ENCODE measurements around the gene SLC7A7. TPM values are rescaled to one million over a fixed set of nuclear protein-coding genes. Genes with fewer than 3 reads are reported as not detected.
A peak's percentile ranks its signal among the peaks of the same experiment; 100 is the strongest.

SLC7A7 gene
- total and polyA plus RNA-seq, 9 of the 15 experiments (the other 6 are each of a cell fraction or from before 2014, with no cell fraction given), result 0.07 to 0.68 (median 0.41) TPM

DNA sequence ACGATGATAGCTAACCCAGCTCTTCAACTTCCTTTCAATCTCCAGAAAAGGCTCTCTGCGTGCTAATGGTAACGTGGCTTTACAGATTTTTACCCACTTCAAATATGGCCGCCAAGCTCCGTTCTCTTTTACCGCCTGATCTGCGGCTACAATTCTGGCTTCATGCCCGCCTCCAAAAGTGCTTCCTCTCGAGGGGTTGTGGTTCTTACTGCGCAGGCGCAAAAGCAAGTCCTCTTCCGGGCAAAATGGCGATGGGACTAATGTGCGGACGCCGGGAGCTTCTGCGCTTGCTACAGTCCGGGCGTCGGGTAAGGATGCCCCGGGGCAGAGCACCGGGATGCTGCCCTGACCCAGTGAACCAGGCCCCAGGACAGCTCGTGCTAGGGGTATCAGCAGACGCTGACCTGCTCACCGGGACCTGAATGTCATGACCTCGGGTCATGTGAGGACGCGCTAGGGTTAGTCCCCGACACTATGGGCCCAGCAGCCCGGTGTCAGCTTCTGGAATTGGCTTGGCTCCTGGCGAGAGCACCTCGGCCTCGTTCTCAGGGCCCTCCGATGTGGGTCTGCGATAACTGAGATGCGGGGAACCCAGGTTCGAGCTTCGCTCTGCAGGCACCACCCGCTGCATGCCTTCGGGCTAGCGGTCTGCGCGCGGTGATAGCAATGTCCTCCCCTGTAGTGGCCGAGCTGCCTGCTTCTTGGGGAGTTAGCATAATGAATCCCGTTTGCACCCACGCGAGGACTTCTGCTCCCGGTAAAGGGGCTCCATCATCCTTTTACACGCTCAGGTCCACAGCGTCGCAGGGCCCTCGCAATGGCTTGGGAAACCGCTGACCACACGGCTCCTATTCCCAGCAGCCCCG is 48.5 kb downstream of the SLC7A7 start, which contains the start of gene OXA1L (continued):
- TF ChIP-seq, protein P1, sequence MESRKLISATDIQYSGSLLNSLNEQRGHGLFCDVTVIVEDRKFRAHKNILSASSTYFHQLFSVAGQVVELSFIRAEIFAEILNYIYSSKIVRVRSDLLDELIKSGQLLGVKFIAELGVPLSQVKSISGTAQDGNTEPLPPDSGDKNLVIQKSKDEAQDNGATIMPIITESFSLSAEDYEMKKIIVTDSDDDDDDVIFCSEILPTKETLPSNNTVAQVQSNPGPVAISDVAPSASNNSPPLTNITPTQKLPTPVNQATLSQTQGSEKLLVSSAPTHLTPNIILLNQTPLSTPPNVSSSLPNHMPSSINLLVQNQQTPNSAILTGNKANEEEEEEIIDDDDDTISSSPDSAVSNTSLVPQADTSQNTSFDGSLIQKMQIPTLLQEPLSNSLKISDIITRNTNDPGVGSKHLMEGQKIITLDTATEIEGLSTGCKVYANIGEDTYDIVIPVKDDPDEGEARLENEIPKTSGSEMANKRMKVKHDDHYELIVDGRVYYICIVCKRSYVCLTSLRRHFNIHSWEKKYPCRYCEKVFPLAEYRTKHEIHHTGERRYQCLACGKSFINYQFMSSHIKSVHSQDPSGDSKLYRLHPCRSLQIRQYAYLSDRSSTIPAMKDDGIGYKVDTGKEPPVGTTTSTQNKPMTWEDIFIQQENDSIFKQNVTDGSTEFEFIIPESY (CRISPR knock-in tag; IDR thresholded peaks at IDR 0.05), result no peak
- TF ChIP-seq, protein P2, sequence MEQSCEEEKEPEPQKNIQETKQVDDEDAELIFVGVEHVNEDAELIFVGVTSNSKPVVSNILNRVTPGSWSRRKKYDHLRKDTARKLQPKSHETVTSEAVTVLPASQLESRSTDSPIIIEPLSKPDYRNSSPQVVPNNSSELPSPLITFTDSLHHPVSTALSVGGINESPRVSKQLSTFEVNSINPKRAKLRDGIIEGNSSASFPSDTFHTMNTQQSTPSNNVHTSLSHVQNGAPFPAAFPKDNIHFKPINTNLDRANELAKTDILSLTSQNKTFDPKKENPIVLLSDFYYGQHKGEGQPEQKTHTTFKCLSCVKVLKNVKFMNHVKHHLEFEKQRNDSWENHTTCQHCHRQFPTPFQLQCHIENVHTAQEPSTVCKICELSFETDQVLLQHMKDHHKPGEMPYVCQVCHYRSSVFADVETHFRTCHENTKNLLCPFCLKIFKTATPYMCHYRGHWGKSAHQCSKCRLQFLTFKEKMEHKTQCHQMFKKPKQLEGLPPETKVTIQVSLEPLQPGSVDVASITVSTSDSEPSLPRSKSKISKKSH (CRISPR knock-in tag; IDR thresholded peaks at IDR 0.05), result no peak
- TF ChIP-seq TCF7 (IDR thresholded peaks at IDR 0.05; ENCODE audit: borderline replicate concordance) (no peak), ZNF121 (CRISPR knock-in tag; conservative IDR thresholded peaks at IDR 0.05) (no peak), FOXK1 (CRISPR knock-in tag; IDR thresholded peaks at IDR 0.05; ENCODE audit: borderline replicate concordance) (no peak; the same call in 1 of the 2 replicates), KLF10 (CRISPR knock-in tag; IDR thresholded peaks at IDR 0.05) (no peak), GATA2 (CRISPR knock-in tag; IDR thresholded peaks at IDR 0.05) (no peak)
- TF ChIP-seq, protein P3, sequence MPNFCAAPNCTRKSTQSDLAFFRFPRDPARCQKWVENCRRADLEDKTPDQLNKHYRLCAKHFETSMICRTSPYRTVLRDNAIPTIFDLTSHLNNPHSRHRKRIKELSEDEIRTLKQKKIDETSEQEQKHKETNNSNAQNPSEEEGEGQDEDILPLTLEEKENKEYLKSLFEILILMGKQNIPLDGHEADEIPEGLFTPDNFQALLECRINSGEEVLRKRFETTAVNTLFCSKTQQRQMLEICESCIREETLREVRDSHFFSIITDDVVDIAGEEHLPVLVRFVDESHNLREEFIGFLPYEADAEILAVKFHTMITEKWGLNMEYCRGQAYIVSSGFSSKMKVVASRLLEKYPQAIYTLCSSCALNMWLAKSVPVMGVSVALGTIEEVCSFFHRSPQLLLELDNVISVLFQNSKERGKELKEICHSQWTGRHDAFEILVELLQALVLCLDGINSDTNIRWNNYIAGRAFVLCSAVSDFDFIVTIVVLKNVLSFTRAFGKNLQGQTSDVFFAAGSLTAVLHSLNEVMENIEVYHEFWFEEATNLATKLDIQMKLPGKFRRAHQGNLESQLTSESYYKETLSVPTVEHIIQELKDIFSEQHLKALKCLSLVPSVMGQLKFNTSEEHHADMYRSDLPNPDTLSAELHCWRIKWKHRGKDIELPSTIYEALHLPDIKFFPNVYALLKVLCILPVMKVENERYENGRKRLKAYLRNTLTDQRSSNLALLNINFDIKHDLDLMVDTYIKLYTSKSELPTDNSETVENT (CRISPR knock-in tag; IDR thresholded peaks at IDR 0.05), result no peak
- TF ChIP-seq, protein P4, sequence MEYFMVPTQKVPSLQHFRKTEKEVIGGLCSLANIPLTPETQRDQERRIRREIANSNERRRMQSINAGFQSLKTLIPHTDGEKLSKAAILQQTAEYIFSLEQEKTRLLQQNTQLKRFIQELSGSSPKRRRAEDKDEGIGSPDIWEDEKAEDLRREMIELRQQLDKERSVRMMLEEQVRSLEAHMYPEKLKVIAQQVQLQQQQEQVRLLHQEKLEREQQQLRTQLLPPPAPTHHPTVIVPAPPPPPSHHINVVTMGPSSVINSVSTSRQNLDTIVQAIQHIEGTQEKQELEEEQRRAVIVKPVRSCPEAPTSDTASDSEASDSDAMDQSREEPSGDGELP (CRISPR knock-in tag; IDR thresholded peaks at IDR 0.05; ENCODE audit: borderline replicate concordance), result no peak; the same call in 1 of the 2 replicates
- TF ChIP-seq, protein P5, sequence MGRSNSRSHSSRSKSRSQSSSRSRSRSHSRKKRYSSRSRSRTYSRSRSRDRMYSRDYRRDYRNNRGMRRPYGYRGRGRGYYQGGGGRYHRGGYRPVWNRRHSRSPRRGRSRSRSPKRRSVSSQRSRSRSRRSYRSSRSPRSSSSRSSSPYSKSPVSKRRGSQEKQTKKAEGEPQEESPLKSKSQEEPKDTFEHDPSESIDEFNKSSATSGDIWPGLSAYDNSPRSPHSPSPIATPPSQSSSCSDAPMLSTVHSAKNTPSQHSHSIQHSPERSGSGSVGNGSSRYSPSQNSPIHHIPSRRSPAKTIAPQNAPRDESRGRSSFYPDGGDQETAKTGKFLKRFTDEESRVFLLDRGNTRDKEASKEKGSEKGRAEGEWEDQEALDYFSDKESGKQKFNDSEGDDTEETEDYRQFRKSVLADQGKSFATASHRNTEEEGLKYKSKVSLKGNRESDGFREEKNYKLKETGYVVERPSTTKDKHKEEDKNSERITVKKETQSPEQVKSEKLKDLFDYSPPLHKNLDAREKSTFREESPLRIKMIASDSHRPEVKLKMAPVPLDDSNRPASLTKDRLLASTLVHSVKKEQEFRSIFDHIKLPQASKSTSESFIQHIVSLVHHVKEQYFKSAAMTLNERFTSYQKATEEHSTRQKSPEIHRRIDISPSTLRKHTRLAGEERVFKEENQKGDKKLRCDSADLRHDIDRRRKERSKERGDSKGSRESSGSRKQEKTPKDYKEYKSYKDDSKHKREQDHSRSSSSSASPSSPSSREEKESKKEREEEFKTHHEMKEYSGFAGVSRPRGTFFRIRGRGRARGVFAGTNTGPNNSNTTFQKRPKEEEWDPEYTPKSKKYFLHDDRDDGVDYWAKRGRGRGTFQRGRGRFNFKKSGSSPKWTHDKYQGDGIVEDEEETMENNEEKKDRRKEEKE (IDR thresholded peaks at IDR 0.05; ENCODE audit: borderline replicate concordance in 1 of 2, control insufficient read depth in 1 of 2, low read depth in 2 of 2, low read length in 1 of 2), result peak in 1 of 2 experiments; percentile 16; a peak in 1 of 4 replicates
- TF ChIP-seq, protein P6, sequence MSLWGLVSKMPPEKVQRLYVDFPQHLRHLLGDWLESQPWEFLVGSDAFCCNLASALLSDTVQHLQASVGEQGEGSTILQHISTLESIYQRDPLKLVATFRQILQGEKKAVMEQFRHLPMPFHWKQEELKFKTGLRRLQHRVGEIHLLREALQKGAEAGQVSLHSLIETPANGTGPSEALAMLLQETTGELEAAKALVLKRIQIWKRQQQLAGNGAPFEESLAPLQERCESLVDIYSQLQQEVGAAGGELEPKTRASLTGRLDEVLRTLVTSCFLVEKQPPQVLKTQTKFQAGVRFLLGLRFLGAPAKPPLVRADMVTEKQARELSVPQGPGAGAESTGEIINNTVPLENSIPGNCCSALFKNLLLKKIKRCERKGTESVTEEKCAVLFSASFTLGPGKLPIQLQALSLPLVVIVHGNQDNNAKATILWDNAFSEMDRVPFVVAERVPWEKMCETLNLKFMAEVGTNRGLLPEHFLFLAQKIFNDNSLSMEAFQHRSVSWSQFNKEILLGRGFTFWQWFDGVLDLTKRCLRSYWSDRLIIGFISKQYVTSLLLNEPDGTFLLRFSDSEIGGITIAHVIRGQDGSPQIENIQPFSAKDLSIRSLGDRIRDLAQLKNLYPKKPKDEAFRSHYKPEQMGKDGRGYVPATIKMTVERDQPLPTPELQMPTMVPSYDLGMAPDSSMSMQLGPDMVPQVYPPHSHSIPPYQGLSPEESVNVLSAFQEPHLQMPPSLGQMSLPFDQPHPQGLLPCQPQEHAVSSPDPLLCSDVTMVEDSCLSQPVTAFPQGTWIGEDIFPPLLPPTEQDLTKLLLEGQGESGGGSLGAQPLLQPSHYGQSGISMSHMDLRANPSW (CRISPR knock-in tag; IDR thresholded peaks at IDR 0.05), result no peak
